WTC11 (cell line): ENCODE results near the gene ABCD2.

Experiments
- NR3C1 ChIP-seq: sonication (generic); formaldehyde crosslinking; conservative IDR thresholded peaks from 2 replicates; pipeline ENCODE4 v1.8.1; 2023; ENCODE audit warnings: low read depth, mild to moderate bottlenecking, missing genetic modification reagents
- SMAD3 ChIP-seq: sonication (generic); formaldehyde crosslinking; IDR thresholded peaks from 2 replicates; pipeline ENCODE4 v1.8.0; 2022; ENCODE audit warnings: missing genetic modification reagents, mild to moderate bottlenecking, borderline replicate concordance
- ZNF138 ChIP-seq: sonication (generic); formaldehyde crosslinking; conservative IDR thresholded peaks from 2 replicates; pipeline ENCODE4 v1.8.1; 2022; ENCODE audit warnings: mild to moderate bottlenecking, moderate library complexity, missing genetic modification reagents
- TF ChIP-seq, protein P1 (sequence below): fragments of 200-600 bp; IDR thresholded peaks from 2 replicates; pipeline ENCODE4 v1.8.0; 2022; ENCODE audit warnings: antibody characterized with exemption

DNA sequence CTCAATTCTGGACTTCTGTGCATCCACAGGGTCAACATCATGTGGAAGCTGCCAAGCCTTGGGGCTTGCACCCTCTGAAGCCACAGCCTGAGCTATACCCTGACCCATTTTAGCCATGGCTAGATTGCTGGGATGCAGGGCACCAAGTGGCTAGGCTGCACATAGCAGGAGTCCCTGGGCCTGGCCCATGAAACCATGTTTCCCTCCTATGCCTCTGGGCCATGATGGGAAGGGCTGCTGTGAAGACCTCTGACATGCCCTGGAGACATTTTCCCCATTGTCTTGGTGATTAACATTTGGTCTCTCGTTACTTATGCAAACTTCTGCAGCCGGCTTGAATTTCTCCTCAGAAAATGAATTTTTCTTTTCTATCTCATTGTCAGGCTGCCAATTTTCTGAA lies 92.6 kb downstream of the ABCD2 start:
- no peak for TF ChIP-seq ZNF138 (CRISPR knock-in tag)
- TF ChIP-seq, protein P1, sequence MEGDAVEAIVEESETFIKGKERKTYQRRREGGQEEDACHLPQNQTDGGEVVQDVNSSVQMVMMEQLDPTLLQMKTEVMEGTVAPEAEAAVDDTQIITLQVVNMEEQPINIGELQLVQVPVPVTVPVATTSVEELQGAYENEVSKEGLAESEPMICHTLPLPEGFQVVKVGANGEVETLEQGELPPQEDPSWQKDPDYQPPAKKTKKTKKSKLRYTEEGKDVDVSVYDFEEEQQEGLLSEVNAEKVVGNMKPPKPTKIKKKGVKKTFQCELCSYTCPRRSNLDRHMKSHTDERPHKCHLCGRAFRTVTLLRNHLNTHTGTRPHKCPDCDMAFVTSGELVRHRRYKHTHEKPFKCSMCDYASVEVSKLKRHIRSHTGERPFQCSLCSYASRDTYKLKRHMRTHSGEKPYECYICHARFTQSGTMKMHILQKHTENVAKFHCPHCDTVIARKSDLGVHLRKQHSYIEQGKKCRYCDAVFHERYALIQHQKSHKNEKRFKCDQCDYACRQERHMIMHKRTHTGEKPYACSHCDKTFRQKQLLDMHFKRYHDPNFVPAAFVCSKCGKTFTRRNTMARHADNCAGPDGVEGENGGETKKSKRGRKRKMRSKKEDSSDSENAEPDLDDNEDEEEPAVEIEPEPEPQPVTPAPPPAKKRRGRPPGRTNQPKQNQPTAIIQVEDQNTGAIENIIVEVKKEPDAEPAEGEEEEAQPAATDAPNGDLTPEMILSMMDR: no peak
- TF ChIP-seq SMAD3: no peak
- TF ChIP-seq NR3C1: no peak
